ENCODE results near the gene MOV10L1.

Gene MOV10L1

DNA sequence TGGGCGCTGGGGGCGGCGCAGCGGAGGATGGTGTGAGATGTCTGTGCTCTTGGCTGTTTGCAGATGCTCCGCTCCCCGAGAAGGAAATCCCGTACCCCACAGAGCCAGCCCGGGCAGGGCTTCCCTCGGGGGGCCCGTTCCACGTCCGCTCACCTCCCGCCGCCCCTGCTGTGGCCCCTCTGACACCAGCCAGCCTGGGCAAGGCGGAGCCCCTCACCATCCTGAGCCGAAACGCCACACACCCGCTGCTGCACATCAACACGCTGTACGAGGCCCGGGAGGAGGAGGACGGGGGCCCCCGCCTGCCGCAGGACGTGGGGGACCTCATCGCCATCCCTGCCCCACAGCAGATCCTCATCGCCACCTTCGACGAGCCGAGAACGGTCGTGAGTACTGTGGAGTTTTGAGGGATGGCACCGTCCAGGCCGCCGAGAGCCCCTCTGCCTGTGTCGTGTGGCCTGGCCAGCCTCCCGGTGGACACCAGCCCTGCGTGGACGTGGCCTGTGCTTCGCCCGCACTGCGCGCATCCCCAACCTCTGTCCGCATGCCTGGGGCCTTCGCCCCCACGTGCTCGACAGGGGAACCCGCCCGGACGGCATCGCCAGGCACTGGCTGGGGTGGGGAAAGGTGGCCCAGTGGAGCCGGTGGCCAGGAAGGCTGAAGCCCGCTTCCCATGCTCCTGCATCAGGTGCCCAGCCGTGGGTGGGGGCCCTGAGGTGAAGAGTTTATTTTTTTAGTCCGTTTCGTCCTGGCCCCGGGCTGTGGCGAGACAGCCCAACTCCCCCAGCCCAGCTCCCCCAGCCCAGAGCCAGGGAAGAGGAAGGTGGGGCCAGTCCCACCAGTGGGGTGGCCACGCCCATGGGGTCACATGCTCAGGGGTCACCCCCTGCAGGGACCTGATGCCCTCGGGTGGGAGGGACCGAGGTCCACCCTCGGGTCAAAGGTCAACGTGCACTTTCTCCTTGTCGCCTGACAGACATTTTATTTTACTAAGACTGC is 89.4 kb downstream of the MOV10L1 start:
- no peak for DNase-seq

DNA sequence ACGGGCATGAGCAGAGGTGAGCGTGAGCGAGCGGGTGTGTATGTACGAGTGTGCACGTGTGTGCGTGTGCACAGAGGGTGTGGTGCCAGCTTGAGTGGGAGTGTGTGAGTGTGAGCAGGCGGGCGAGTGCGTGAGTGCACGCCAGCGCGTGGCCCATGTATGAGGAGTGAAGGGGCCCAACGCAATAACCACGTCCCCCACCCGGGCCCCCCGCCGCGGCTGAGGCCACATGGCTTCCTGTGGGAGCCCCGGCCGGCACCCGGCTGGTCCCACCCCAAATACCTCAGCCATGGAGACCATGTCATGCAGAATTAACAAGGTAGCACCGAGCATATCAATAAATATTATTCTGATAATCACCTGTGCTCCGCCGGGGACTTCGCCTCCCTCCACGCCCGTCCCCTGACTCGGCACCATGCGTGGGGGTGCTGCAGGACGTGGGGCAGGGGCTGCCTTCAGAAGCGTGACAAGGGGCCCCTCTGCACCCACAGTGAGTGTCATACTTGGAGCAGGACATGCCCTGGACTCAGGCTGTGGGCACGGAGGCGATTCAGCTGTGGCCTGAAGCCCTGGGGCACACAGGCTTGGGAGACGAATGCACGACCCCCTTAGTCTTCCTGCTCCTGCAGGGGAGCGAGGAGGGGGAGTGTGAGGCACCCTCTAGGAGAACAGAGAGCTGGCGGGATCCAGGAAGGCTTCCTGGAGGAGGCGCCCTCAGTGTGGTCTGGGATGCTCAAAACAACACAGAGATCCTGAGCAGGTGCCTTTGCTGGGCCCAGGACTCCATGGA is 90.3 kb downstream of the MOV10L1 start:
- no peak for DNase-seq

DNA sequence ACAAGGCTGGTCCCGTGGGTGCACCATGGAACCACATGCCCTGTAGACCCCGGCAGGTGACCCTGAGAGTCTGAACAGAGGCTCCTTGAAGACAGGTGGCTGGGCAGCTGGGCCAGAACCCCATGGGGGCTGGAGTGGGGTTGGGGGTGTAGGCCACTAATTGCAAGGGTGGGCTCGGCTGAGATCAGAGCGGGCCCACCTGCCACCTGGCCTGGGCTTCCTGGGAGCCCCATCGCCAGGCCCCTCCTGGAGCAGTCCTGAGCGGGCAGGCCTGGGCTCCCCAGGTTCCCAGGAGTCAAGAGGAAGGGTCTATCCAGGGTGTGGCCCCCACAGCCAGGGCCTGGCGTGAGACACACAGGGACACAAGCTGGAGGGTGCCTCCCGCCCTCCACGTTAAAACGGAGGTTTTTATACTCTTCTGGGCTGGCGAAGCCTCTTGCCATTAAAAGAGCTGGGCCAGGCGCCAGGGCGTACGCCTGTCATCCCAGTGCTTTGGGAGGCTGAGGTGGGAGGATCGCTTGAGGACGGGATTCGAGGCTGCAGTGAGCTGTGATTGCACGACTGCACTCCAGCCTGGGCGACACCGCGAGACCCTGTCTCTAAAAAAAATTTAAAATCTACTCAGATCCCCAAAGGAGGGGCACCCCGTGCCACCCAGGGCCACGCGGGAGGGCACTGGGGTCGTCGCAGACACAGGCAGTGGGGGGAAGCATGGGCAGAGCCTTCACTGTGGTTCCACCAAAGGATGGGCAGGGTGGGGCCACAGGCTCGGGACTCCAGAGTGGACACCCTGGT is 91.1 kb downstream of the MOV10L1 start:
- no peak for DNase-seq

- no peak for DNase-seq
These were observed 92.6 kb downstream of the MOV10L1 start for GRCh38 chr22:50182176-50183081.

DNA sequence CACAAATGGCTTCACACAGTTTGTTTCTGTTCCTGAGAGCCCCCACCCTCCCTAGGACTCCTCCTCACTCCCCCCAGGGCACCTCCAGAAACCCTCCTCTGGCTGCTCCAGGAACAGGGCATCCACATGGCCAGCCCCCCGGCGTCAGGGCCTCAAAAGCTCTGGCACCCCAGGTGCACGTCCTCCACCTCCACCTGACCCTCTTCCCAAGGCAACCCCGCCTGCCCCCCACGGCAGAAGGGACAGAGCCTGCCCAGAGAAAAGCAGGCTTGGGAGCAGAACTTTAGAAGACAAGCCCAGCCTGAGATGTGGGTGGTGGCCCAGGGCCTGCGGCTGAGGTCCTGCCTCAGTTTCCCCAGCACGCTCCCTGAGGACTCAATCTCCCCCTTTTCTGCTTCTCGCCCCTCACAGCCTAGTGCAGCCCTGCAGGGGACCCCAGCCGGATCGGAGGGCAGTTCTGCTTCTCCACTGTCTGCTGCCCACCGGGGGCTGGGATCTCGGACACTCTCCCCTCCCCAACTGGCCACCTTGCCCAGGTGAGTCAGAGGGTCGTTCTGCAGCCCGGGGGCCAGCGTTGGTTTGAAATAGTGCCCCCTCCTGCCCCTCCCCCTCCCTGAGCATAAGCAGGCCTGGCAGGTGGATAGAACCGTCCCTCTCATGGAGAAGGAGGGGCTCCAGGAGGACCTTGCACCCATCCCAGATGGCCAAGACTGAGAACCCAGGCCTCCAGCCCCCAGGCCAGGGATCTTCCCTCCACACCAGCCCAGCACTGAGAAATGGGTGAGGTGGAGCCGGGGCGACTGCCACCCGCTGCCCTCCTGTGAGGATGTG is 93.5 kb downstream of the MOV10L1 start:
- DNase-seq, result no peak

- no peak for DNase-seq
These were observed 94.4 kb downstream of the MOV10L1 start for GRCh38 chr22:50184004-50184901.

DNA sequence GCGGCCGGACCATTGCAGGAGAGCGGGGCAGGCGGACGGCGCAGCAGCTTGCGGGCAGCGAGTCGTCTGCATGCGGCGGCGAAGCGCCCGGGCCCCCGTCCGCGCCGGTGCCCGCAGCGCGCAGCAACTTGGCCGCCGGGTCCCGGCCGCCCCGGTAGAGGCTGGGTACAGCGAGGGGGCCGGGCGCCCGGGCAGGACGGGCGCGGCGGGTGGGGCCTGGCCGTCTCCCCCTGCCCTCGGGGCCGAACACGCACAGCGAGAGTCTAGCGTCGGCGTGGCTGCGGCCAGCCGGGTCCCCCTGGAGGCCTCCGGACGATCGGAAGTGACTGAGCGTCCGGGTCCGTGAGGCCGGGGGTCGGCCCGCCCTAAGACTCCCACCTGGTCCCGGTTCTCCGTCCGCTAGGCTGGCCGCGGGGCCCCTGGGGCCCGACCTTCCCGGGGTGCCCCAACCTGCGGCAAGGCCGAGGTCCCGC is 95.1 kb downstream of the MOV10L1 start:
- no peak for DNase-seq

GRCh38 chr22:50185375-50186087 is 95.7 kb downstream of the MOV10L1 start, which contains the start of gene TRABD:
TSS of gene TRABD (plus strand) at chr22:50185913. CDS start at chr22:50193061, 7,148 bp downstream.
- DNase-seq, result peak; percentile 80 to 86

- DNase-seq, result no peak
These were observed 96.4 kb downstream of the MOV10L1 start for GRCh38 chr22:50186181-50186714.

GRCh38 chr22:50186761-50187523 is 97.1 kb downstream of the MOV10L1 start:
- DNase-seq, result no peak

- DNase-seq, result no peak
These were observed 98.5 kb downstream of the MOV10L1 start for GRCh38 chr22:50188356-50188755.

- DNase-seq, result no peak
These were observed 99.5 kb downstream of the MOV10L1 start for GRCh38 chr22:50189184-50189848.

GRCh38 chr22:50189849-50190181 is 100.0 kb downstream of the MOV10L1 start:
- no peak for DNase-seq

DNA sequence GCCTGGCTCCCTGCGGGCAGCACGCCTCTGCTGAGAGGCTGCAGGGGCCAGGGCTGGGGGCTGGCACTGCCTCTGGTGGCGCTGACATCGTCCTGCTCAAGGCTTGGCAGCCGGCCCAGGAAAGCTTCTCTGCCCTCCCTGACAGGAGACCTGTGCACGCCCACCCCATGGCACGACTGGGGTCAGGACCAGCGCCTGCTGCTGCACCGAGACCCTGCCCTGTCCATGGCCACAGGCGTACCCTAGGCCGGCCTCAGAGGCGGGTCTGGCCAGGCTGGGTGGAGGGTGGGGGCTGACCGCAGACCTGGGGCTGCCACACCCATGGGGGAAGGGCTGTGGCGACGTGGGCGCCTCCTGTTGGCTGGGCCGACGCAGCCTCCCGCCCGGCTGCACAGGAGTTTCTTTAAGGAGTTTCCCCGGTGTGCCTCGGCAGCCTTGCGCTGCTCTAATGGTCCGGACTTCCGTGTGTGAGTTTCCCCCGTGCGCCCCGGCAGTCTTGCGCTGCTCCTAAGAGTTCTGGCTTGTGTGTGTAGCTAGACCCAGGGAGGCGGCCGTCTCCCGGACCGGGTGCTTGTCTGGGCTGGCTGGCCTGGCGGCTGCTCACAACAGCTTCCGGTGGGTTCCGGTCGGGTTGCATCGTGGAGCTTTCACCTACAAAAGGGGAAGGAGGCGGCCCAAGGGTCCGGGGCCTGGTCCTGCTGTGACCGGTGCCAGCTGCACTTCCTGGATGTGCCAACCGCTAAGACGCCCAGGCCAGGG is 100.6 kb downstream of the MOV10L1 start:
- peak; percentile 59 to 65 for DNase-seq

DNA sequence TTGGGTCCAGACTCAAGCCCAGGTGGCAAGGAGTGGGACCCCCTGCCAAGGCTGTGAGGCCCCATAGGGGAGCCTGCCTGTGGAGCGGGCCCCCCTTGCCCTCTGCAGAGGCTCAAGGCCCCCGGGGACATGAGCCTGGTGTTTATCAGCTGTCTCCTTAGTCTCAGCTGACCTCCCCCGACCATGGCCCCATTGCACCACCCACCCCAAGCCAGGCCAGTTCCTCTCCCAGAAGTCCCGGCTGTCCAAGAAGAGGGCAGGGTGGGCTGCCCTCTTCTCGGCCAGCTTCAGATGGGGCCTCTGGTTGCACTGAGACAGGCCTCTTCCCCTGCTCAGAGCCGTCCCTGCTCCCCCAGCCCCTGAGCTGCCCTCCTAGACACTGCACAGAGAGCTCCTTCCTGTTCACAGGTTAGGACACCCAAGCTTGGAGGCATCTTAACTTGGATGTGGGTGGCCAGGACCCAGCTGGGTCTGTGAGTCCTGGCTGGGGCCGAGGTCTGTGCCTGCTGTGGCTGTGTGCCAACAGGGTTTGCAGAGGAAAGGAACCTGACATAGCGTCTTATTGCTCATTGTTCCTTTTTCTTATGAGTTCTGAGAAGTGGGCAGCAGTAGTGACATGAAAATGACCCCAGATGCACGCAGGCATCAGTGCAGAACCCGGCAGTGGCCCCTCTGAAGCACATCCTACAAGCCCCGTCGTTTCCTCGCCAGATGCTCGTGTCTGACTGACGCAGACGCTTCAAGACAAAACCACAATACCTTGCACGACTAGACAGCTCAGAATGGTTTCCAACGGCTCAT is 101.3 kb downstream of the MOV10L1 start:
- DNase-seq, result peak; percentile 69 to 70
